A172 (cell line): ENCODE results near the gene CYSTM1. TPM values are rescaled to one million over a fixed set of nuclear protein-coding genes. Genes with fewer than 3 reads are reported as not detected.

Source experiments
- DNase-seq: peaks from one replicate; pipeline ENCODE4 v3.0.0-alpha.2; 2015; ENCODE audit warnings: low spot score
- total RNA-seq: library from RNA; depleted of rRNA; stranded (reverse); fragments of >200 nt; shearing (Covaris generic); gene quantifications from 2 replicates; pipeline ENCODE4 v1.2.3, GENCODE V29; 2014; rRNA removed

Gene CYSTM1, protein sequence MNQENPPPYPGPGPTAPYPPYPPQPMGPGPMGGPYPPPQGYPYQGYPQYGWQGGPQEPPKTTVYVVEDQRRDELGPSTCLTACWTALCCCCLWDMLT
- 48.4 and 54.9 TPM in 2 replicates for total RNA-seq

DNA sequence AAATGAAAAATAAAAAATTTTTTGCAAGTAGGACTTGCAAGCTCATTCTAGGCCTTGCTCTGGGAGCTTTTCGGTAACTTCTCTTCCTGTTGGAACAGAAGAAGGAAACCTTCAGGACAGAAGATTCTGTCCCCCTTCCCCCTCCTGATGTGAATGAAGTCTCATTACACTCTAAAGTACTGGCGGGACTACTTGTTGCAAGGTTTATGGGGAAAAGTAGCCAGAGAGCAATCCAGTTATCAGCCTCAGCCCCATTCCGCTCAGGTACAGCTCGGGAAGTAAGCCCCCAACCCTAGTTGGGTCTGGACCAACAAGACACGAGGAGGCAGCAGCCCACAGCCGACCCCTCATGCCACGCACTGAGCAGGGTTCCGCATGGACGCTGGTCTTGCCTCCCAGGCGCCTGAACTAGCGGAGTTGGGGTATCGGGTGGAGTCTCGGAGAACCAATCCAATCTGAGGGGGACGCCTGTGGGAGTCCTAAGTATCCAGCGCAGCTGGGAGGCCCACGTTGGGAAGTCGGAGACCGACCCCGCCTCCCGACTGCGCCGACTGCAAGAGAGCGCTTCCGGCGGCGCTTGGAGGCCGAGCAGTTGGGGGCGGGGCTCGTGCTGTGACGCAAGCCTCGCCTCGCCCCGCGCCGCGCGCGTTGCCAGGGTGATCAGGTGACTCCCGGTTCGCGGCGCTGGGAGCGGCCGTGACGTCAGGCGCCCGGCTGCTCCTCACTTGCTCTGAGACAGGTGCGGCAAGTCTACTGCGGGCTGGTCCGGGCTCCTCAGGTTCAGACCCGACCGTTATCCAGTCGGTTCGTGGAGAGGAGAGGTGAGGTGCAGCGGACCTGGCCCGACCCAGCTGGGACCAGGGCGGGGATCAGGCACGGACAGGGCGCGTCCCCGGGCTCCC lies at the start of gene CYSTM1:
CYSTM1 (plus strand) TSS at position 724 of the 902 bp plus-strand sequence. CDS start 19,278 bp downstream, outside the sequence.
- peak; percentile 83 for DNase-seq

DNA sequence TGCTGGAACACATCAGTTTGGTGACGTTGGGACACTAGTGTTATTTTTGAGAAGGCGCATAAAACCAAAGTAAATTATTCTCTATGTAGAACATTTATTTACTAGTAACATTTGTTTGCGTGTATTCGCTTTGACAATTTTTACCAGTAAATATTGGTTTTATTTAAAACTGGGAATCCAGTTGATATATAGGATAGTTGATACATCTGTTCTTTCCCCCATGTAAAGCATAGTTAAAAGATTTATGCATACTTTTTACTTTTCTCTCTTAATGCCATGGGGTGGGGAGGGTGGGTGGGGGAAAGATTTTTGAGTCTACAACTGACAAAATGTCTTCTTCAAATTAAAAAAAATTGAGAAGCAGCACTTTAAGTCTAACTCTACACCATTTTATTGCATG lies 49.4 kb upstream of the CYSTM1 start, which contains the start of gene IGIP:
IGIP (plus strand) TSS at position 301 of the 400 bp plus-strand sequence. CDS start 2,540 bp downstream, outside the sequence.
- no peak for DNase-seq

DNA sequence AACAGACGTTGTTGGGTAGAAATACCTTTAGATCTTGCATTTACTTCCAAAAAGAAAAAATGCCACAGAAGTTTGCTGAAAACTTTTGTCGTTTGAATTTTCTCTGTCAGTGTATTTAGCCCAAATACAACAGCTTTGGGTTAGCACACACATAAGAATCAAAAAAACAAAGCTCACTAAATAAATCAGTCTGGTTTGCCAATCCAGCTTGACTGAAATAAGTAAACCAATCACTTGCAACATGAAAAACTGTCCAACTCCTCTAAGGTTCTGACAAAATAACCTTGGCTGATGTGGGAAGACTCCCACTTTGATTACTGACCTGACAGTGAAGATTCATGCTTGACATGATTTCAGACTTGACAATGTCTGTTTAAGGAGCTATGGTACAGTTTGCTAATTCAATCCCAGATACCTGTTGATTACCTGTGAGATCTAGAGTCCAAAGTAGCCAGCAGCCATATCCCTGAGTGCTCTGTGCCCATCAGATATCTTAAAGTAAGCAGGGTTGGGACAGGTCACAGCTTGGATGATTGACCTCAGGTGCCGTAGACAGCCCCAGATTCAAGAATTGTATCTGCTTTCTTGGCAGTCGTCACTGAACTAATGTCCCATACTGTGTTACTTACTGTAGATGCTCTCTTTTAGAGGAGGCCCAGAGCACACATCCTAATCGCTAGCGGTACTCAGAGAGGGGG lies 48.5 kb upstream of the CYSTM1 start:
- DNase-seq: no peak

DNA sequence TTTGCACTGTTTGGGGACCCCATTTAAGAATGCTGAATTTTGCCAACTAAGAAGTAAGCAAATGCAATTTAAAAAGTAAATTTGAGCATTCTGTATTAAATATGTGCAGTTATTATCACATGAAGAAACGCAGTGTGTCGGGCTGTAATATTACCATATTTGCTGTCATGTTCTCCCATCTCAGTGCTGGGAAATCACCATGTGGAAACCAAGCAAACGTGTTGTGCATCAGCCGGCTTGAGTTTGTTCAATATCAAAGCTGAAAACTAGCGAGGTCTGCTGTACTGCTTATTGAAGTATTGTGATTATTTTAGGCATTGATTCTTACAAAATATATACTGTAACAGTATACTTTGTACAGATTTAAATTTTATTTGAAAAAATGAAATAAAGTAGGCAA lies 46.6 kb upstream of the CYSTM1 start:
- DNase-seq: no peak

DNA sequence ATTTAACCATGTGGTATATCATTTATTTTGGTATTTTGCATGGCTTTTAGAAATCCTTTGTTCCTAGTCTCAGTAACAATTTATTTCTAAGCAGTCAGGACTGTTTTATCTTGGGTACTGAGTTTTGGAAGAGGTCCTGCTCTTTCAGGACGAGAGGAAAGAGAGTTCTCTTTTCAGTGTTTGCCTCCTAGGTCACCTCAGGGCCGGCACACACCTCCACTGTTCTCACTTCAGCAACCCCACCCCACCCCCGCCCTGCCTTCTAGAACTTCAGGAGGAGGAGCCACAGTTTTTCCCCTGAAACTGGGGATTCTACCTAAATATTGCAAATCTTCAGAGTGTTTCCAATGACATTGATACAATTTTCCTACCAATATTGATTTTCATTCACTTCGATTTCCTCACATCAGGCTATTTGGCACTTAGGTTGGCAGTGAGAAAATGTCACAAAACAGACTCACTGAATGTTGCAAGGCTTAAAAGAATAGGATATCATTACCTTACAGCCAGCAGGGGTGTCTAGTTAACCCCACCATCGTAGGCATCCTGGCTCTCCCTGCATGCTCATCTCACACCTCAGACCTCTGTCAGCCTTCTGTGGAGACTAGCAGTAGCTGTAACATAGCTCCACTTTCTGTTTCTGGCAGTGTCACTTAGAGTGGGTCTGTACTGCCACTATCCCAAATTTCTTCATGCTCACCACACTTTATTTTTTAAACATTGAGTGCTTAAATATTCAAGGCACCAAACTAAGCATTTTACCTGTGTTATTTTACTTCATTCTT lies 43.8 kb upstream of the CYSTM1 start:
- no peak for DNase-seq

DNA sequence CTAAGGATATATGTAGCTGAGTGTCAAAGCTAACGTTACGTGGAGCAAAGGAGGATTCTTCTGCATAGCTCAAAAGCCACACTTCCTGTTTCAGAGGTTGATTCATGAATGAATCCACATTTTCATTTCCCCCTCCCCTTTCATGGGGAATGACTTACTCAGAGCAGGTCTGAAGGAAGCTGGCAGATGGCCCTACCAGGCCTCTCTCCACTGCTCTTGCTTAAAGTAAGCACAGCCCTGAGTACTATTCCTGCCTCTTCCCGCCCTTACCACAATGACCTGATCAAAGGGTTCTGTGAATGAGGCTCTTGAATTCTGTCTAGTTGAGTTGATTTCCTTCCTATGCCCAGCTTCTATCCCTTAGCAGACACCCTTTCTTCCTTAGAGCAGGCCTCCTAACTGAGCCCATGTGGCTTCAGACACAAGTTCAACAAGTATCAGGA lies 43.0 kb upstream of the CYSTM1 start:
- DNase-seq: peak; percentile 95

DNA sequence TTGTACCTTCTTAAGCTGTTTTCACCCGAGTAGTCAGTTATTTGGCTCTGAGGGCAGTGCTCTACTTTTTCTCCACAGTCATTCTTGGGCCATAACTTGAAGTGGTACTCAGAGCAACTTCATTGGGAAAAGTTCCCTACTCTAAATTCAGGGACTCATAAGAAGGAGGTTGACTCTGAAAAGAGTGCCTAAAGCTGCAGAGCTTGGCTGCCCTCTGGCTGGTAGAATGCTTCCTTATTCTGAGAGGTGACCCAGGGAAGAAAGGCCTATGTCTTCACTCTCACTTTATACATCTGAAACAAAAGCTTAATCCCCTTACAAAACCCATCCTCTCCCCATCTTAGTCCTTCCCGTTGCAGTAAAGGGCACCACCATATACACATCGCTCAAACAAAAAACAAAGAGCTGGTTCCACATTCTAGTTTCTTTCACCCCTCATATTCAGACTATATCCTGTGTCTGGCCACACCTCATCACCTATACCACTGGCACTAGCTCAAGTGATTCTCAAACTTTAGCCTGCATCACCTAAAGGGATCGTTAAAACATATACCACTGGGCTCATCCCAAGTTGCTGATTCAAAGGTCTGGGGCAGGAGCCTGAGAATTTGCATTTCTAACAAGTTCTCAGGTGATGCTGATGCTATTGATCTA lies 41.3 kb upstream of the CYSTM1 start:
- DNase-seq: no peak

DNA sequence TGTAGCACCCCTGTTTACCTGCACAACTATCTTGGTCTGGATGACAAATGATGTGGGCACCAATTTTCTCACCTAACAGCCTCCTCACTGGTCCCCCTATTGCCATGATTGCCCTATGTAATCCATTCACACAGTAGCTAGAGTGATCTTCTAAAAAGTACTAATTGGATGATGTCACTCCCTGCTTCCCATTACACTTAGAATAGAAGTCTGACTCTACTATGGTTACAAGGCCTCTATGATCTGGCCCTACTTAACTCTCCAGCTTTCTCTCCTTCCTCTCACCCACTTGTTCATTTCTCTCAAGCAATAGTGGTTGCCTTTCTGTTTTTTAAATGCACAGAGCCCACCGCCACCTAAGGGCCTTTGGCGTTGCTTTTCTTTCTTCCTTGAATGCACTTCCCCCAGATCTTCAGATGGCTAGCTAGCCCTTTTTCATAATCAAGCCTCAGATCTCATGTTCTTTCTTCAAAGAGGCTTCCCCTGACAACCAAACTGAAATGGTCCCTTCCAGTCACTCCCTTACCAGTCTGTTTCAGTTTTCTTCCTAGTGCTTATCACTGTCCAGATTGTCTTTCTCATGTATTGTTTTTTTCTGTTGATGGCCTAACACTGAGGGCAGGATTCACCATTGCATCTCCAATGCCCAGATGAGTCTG lies 40.6 kb upstream of the CYSTM1 start:
- DNase-seq: no peak

DNA sequence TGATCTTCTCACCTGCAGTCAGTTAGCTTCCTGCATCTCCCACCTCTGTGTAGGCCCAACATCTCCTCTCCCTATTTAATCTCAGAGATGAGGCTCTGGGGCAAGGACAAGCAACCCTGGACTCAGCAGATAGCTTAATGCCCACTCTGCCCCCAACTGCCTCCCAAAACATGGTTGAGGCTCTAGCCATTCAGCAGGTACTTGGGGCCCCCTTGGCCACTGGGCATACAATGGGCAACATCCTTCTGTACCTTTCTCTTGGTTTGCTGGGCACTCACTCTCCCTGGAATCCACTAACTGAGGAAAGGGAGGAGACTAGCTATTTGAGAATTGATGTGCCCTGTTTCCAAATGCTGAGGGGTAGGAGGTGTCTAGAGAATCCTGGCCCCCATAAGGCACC lies 39.9 kb upstream of the CYSTM1 start:
- DNase-seq: no peak

DNA sequence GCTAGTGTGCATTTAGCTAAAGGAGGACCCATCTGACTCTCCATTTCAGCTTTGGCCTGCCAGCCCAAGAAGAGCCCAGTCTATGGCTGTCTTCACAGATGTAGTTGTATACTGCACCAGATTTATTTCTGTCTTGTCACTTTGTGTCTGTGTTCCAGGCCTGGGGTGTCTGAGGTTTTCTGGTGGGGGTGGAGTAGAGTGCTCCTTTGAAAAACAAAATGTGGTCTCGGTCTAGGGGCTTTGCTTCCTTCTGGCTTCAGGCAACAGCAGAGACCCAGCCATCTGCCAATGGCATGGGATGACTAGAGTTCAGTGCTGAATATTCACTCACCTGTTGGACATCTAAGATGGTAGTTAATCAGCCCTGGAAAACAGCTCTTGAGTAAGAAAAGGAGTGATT lies 38.4 kb upstream of the CYSTM1 start:
- DNase-seq: no peak

DNA sequence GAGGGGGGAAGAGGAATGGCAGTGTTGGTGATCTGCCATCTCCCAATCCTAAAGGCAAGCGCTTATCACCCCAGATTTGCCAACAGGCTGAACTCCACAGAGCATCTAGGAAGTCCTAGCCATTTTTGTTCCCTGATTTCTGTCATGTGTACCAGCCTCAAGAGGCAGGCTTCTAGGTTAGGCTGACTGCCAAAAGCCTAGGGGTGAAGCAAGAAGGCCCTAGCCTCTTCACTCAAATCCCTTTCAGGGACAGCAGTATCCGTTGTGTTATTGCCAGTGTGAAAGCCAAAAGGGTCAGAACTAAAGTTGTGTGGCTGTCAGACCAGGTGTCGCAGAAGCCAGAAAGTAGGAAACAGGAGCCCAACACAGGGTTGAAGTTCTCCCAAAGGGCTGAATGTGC lies 34.6 kb upstream of the CYSTM1 start:
- no peak for DNase-seq

DNA sequence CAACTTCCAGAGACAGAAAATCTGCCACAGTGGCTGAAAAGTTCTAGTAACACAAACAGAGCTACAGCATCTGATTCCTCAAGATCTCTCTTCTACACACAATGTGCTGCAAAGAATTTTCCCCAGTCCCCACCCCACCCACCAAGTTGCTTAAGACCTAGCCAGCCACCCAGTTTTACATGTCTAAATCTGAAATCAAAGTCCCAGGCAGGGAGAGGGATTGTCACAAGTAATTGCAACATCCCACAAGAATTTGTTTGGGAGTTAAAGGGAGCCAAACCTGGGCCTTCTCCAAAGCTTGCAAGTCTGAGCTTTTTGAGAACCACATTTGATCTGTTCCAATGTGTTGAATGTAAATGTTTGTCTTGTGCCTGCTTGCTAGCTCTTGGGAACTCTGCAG lies 33.7 kb upstream of the CYSTM1 start:
- DNase-seq: no peak

DNA sequence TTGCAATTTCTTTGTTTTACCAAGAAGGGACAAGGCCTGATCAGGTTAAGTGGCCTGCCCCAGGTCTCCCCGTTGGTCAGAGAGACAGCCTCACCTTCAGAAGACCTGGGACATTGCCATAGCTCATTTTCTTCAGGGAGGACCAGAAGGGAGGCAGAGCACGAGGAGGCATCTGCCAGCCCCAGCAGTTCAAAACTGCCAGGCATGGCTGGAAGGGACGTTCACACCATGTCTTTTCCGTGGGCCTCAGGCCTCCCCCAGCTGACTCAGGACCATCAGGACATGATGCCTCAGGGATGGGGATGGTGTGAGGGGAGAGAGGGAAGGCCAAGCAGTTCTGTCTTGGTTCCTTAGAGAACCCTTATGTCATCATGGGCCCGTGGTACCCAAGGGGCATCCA lies 32.7 kb upstream of the CYSTM1 start:
- DNase-seq: no peak

DNA sequence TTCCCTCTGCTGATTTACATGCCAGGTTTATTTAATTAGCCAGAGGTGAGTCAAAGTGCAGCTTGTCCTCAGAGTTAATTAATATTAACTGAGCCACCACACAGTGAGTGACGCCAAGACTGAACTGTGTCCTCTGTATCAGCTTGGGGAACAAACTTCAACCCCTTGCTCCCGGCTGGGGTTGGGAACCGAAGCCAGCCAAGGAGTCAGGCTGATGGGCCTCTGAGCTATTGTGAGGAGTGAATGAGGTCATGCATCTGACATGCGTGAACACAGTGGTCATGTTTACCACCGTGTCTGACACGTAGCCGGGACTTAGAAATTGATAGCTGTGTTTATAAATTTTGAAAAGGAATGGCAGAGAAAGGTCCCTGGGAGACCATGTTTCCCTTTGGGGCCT lies 32.1 kb upstream of the CYSTM1 start:
- no peak for DNase-seq

DNA sequence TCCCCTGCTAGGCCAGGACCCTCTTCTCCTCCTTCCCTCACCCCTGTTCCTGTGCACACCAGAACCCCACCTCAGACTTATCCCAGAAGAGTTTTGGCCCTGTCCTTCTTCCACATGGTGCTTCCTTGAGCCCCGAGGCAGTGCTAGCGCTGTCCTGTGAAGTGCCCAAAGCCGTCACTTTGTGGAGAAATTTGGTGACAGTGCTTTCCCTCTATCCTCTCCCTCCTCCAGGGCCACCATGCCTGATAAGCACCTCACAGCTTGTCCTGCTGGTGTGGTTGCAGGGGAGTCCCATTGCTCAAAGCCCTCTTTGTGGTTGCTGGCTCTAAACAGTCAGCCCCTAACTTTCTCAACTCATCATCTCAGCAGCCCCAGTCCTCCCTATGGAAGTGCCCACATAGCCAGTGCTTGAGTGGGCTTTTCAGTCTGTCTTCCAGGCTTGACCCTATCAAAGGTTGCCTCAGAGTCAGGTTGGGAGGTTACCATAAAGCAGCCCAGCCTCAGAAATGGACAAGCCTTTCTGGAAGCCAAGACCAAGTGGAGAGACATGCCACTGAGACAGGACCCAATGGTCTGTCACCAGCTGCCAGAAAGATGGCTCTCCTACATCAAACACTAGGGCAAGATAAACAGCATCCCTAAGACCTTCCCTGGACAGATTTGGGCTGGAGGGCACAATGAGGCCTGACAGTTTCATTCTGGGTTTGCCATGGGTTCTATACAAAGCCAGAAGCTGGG lies 31.3 kb upstream of the CYSTM1 start:
- DNase-seq: no peak

DNA sequence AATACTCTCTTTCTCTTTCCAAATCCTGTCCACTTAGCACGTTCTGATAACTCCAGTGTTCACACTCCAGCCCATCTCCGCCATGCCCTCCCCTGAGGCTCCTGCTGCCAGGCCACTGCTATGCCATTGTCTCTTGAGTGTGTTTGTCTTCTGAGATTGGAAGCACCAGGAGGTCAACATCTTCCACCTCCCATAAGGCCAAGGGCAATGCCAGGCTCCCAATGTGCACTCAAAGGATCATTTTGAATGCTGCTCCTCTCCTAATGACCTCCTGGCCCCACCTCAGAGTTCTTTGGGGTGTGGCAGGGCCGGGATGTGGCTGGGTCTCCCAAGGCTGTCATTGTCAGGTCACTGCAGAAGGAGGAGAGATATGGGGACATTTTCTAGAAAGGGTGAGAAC lies 29.7 kb upstream of the CYSTM1 start:
- DNase-seq: no peak

DNA sequence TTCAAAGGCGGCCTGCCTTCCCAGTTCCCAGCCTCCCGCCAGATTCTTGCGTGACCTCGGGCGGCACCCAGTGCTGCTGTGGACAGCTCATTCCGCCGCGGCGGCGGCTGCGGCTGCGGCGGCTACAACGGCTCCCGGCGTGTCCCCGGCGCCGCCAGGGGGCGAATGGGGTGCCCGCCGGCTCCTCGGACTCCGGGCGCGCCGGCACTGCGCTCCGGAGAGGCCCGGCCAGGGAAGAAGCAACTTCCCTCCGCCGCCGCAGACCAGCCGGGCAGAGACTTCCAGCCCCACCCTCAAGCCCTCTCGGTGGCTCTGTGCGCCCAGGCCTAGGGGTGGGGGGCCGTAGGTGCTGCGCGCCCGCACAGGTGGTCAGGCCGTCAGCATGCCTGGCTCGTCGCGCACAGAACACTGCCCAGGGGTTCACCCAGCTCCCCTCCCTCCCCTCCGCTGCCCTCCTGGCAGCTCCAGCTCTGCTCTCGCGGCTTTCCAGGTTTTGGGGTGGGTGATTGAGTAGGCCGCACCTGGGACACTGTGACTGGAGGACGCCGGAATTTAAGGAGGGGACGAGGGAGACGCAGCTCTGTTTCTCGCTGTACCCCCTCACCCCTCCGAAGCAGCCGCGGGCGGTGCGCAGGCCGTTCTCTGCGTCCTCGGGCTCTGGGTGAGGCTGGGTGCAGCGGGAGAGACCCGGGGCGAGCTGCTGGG lies 29.0 kb upstream of the CYSTM1 start:
- no peak for DNase-seq

DNA sequence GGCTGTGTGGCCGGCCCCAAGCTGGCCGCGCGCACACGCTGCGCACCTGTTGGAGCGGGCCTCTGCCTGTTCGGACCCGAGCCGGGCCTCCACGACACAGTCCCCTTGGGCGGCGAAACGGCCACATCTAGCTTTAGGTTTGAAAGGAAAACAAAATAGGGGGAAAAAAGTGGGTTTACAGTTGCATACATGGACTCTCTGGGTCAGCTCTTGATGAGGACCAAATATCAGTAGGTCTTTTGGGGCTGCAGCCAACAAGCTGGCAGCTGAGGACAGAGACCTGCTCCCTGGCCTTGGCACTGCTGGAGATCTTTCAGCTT lies 28.5 kb upstream of the CYSTM1 start:
- no peak for DNase-seq

DNA sequence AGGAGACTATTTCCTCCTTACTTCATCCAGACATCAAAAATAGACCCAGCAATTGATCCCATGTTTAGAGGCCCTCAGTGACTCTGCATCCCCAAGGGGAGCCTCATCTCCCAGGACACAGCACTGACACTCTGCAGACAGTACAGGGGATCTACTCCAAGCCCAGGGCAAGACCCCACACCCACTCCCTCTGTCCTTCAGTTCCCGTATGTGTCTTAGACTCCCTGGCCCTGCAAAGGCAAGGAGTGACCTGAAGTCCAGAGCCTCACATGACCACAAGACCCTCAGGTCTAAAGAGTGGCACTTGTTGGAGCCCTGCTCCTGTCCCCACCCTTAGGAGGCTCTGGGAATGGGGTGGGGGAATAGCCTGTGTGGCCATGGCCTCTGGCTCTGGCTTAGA lies 27.5 kb upstream of the CYSTM1 start:
- DNase-seq: no peak

DNA sequence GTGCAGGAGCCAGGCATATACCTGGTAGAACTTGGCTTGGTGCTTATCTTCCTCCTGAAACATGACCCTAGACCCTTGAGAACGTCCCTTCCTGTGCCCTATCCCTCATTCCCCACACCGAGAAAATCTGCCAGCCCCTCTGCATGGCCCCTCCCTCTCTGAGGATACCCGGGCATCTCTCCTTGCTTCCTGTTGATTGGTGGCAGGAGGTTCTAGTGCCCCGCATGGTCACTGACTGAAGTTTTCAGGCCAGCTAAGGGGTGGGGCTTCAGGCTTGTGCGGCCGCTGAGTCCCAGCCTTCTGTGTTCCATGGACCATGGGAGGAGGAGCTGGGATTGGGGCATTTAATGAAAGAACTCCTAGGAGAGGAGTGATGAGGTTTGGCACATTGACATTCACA lies 26.5 kb upstream of the CYSTM1 start:
- DNase-seq: no peak
